Gastrocnemius medialis (tissue), 4 donors: ENCODE data around the gene GEN1. TPM values are rescaled to one million over a fixed set of nuclear protein-coding genes. Genes with fewer than 3 reads are reported as not detected.
"Not testable (repeated sequence)": the region's sequence is repeated elsewhere in the genome, so short reads cannot be mapped to it uniquely, and the experiment has no call there.

Source experiments
- ATAC-seq, 2 donors: fragments of 150-250 bp; one replicate each; pipeline ENCODE4 v1.9.1; 2016
- DNase-seq, 2 donors: peaks; one replicate each; pipeline ENCODE4 v3.0.0-alpha.2; 2019
- H3K27ac ChIP-seq, 4 donors: fragments of 200-600 bp; sonication (generic); 1 replicate in 1 of 4; 2 replicates in 3 of 4; pipeline ENCODE4 v1.5.1; 2016 to 2018; ENCODE audit warnings: mild to moderate bottlenecking in 2 of 4, moderate library complexity in 1 of 4
- H3K27me3 ChIP-seq, 3 donors: fragments of 200-600 bp; sonication (generic) in 2 of 3; 1 replicate in 1 of 3; 2 replicates in 2 of 3; pipeline versions ENCODE4 v1.5.1 to v1.6.0; 2016 to 2019; ENCODE audit warnings: mild to moderate bottlenecking in 1 of 3, moderate library complexity in 1 of 3
- H3K36me3 ChIP-seq, 2 donors: fragments of 200-600 bp; sonication (generic) in 1 of 2; one replicate each; pipeline ENCODE4 v1.5.1; 2017 to 2018
- H3K4me1 ChIP-seq, 2 donors: fragments of 200-600 bp; sonication (generic) in 1 of 2; one replicate each; pipeline ENCODE4 v1.5.1; 2016 to 2017; ENCODE audit warnings: mild to moderate bottlenecking in 2 of 2
- H3K4me3 ChIP-seq, 4 donors: fragments of 200-600 bp; sonication (generic) in 3 of 4; 1 replicate in 1 of 4; 2 replicates in 3 of 4; pipeline ENCODE4 v1.5.1; 2016 to 2019; ENCODE audit warnings: mild to moderate bottlenecking in 2 of 4
- H3K9me3 ChIP-seq, 3 donors: fragments of 200-600 bp; sonication (generic) in 2 of 3; 1 replicate in 1 of 3; 2 replicates in 2 of 3; pipeline ENCODE4 v1.5.1; 2016 to 2019
- POLR2A ChIP-seq, 2 donors: fragments of 450-650 bp; IDR thresholded peaks; one replicate each; pipeline ENCODE4 v1.6.1; 2017; ENCODE audit warnings: antibody characterized with exemption in 2 of 2, mild to moderate bottlenecking in 2 of 2, moderate library complexity in 2 of 2
- in situ Hi-C, 4 donors: fragments of 200-750 bp; cut with MboI; loops; one replicate each; pipeline versions ENCODE4 v1.15.0 to v1.8.0; 2017; ENCODE audit warnings: low sequenced_read_pairs in 4 of 4
- intact Hi-C: fragments of 100-400 bp; cut with DNase I; formaldehyde crosslinking; loops from one replicate; pipeline ENCODE4 v1.15.1; 2023; ENCODE audit warnings: low total_unique reads
- total RNA-seq, 4 donors: library from RNA; depleted of rRNA; stranded (reverse); fragments of >200 nt; gene quantifications; one replicate each; pipeline versions ENCODE4 v1.1.0 to v1.2.3, GENCODE V29; 2016
- TF ChIP-seq, protein P1 (sequence below), 5 experiments: fragments of 450-650 bp in 3 of 5; fragments of 200-600 bp in 2 of 5; sonication (generic) in 2 of 5; IDR thresholded peaks in 4 of 5; conservative IDR thresholded peaks in 1 of 5; 1 replicate in 4 of 5; 2 replicates in 1 of 5; pipeline ENCODE4 v1.5.1; 2016 to 2019; ENCODE audit warnings: antibody characterized with exemption in 5 of 5, mild to moderate bottlenecking in 3 of 5, moderate library complexity in 3 of 5

Gene GEN1
- total RNA-seq, 4 donors from 2014 or later, result 0.31 to 8.7 (median 2.3) TPM

DNA sequence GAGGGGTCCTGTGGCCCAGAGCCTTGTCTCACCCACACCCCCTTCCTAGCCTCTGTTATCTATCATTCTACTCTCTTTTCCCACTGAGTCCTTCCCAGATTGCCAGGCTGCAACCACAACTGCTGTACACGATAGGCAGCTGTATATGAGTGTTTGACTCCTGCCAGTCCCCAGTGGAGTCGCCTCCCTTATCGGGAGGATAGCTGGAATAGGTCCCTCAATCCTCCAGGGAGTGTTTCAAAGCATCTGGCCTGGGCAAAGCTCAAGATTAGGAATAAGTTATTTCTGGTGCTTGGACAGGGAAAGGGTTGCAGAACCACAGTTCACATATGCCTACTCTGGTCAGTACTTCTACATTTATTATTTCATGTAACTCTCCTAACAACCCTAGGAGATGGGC, 67.1 kb downstream of the GEN1 start:
- TF ChIP-seq POLR2A (IDR thresholded peaks at IDR 0.05), result no peak
- TF ChIP-seq, protein P1, sequence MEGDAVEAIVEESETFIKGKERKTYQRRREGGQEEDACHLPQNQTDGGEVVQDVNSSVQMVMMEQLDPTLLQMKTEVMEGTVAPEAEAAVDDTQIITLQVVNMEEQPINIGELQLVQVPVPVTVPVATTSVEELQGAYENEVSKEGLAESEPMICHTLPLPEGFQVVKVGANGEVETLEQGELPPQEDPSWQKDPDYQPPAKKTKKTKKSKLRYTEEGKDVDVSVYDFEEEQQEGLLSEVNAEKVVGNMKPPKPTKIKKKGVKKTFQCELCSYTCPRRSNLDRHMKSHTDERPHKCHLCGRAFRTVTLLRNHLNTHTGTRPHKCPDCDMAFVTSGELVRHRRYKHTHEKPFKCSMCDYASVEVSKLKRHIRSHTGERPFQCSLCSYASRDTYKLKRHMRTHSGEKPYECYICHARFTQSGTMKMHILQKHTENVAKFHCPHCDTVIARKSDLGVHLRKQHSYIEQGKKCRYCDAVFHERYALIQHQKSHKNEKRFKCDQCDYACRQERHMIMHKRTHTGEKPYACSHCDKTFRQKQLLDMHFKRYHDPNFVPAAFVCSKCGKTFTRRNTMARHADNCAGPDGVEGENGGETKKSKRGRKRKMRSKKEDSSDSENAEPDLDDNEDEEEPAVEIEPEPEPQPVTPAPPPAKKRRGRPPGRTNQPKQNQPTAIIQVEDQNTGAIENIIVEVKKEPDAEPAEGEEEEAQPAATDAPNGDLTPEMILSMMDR (IDR thresholded peaks at IDR 0.05 in 4 of 5, conservative IDR thresholded peaks at IDR 0.05 in 1 of 5), result no peak
- in situ Hi-C loops (loop anchor here in 1 of 4 donors (10.0 kb wide), 1 partner anchor 96 kb away; no protein-coding TSS in a partner anchor), intact Hi-C loops (loop anchor here (5.0 kb wide), 1 partner anchor 34 kb away; no protein-coding TSS in a partner anchor)
- Histone ChIP-seq H3K27ac (peak overlapping the region; percentile 73 to 86 (median 80)), H3K27me3 (no peaks in the 10 kb centered on the region), H3K4me3 (no peak overlapping the region), H3K36me3 (no peaks in the 10 kb centered on the region), H3K9me3 (no peaks in the 10 kb centered on the region), H3K4me1 (peaks cover 27 to 29% of the 10 kb centered on the region in 2 donors)
- ATAC-seq, result no peak
- no peak for DNase-seq

DNA sequence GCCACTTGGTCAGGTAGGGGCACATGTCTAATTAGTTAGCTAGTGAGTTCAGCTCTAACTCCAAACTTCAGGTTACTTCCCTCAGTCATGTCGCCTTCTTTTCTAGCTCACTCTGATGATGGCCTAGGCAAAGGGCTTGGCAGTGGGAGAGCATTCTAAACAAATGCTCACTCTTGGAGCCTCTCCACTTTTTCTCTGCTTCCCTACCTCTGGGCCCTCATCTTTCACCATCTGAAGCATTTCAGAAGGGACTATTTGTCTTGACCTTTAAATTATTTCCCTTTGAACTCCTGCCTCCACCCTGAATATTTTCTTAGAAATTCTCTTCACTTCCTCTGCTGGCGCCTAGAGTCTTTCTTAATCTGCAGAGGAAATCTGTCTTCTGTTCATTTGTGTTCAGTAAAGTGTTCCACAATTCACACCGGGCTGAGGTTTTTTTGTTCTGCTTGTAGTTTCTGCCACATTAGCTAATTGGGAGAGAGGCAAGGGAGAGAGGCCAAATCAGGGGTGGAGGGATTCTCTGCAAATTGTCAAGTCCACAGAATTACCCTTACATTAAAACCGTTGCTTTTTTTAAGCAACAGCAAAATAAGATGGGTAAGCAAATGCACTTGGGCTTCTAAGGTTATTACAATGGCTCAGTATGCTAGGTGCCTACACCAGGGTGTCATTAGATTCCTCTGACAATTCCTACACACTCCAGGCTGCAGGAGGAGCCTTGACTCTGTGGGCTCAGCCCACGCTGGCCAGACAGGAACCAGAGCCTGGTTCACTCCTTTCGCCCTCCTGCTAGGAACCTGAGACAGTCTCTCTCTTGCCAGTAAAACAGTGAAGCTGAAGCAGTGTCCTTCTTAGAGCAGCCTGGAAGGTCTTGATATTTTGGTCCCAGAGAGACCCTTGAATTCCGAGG, 67.9 kb downstream of the GEN1 start:
- ATAC-seq, result peak; percentile 82 to 90
- no peaks in the 10 kb centered on the region for H3K36me3 ChIP-seq
- peak in 1 of 2 donors; percentile 36 for DNase-seq
- H3K4me1 ChIP-seq, result peaks cover 27 to 29% of the 10 kb centered on the region in 2 donors
- intact Hi-C loops, result loop anchor here (5.0 kb wide), 1 partner anchor 34 kb away; no protein-coding TSS in a partner anchor
- H3K9me3 ChIP-seq, result no peaks in the 10 kb centered on the region
- no peak for TF ChIP-seq POLR2A (IDR thresholded peaks at IDR 0.05)
- TF ChIP-seq, protein P1 (IDR thresholded peaks at IDR 0.05 in 4 of 5, conservative IDR thresholded peaks at IDR 0.05 in 1 of 5), result no peak
- no peaks in the 10 kb centered on the region for H3K27me3 ChIP-seq
- H3K4me3 ChIP-seq, result peak overlapping the region; percentile 1 to 33 (median 4)
- in situ Hi-C loops, result loop anchor here in 1 of 4 donors (10.0 kb wide), 1 partner anchor 97 kb away; no protein-coding TSS in a partner anchor
- peak overlapping the region; percentile 73 to 86 (median 80) for H3K27ac ChIP-seq

DNA sequence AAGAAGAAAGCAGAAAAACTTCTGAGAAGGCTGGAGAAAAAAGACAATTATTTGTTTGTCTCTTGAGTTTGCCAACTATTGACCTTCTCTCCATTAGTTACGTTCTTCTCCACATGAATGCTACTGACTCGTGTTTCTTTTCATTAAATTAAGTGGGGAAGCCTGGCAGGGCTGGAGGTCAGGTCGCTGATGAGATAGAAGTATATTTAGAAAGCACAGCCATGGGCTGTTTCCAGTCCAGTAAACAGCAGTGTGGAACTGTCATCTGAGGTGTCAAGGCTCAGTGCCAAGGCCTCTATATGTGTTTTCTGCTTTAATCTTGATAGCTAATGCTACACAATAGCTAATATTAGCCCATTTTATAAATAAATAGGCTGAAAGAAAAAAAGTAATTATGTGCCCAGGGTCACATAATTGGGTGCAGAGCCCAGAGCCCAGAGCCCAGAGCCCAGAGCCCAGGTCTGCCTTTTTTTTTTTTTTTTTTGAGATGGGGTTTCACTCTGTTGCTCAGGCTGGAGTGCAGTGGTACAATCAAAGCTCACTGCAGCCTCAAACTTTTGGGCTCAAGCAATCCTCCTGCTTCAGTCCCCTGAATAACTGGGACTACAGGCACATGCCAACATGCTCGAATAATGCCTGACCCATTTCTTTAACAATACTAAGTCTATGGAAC, 68.6 kb downstream of the GEN1 start:
- ATAC-seq (peak; percentile 88 to 94), DNase-seq (peak; percentile 16 to 30)
- intact Hi-C loops (loop anchor here (5.0 kb wide), 1 partner anchor 35 kb away; no protein-coding TSS in a partner anchor), in situ Hi-C loops (loop anchor here in 1 of 4 donors (10.0 kb wide), 1 partner anchor 98 kb away; no protein-coding TSS in a partner anchor)
- Histone ChIP-seq H3K27ac (peak overlapping the region; percentile 73 to 86 (median 80)), H3K36me3 (no peaks in the 10 kb centered on the region), H3K4me3 (peak overlapping the region; percentile 1 to 33 (median 4)), H3K4me1 (peaks cover 27 to 29% of the 10 kb centered on the region in 2 donors), H3K9me3 (no peaks in the 10 kb centered on the region), H3K27me3 (no peaks in the 10 kb centered on the region)
- TF ChIP-seq, protein P1 (IDR thresholded peaks at IDR 0.05 in 4 of 5, conservative IDR thresholded peaks at IDR 0.05 in 1 of 5), result no peak
- no peak for TF ChIP-seq POLR2A (IDR thresholded peaks at IDR 0.05)

DNA sequence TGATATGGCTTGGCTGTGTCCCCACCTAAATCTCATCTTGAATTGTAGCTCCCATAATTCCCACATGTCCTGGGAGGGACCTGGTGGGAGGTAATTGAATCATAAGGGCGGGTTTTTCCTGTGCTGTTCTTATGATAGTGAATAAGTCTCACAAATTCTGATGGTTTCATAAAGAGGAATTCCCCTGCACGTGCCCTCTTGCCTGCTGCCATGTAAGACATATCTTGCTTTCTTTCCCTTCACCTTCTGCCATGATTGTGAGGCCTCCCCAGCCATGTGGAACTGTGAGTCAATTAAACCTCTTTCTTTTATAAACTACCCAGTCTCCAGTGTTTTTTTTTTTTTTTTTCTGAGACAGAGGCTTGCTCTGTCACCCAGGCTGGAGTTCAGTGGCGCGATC, 69.7 kb downstream of the GEN1 start:
- in situ Hi-C loops (loop anchor here in 1 of 4 donors (10.0 kb wide), 1 partner anchor 99 kb away; no protein-coding TSS in a partner anchor), intact Hi-C loops (loop anchor here (5.0 kb wide), 1 partner anchor 36 kb away; no protein-coding TSS in a partner anchor)
- H3K27ac ChIP-seq, result peak overlapping the region in 3 of 4 donors; percentile 78 to 86 (median 82)
- not testable (repeated sequence) for H3K27me3 ChIP-seq, H3K4me3 ChIP-seq, ATAC-seq, H3K36me3 ChIP-seq, H3K9me3 ChIP-seq, DNase-seq
- peaks cover 27 to 29% of the 10 kb centered on the region in 2 donors for H3K4me1 ChIP-seq
